ENCODE data around the gene DBT.

- no peak for TF ChIP-seq SP1 (IDR thresholded peaks at IDR 0.05)
- no peak for TF ChIP-seq CTBP1 (IDR thresholded peaks at IDR 0.05; ENCODE audit: borderline replicate concordance)
- TF ChIP-seq PKNOX1 (IDR thresholded peaks at IDR 0.05) = no peak
- no peak for TF ChIP-seq BHLHE40 (IDR thresholded peaks at IDR 0.05; ENCODE audit: borderline replicate concordance)
- TF ChIP-seq FOXM1 (IDR thresholded peaks at IDR 0.05; ENCODE audit: borderline replicate concordance) = no peak
- TF ChIP-seq FOXK2 (IDR thresholded peaks at IDR 0.05) = no peak
- no peak for TF ChIP-seq ARNT (IDR thresholded peaks at IDR 0.05)
- no peak for TF ChIP-seq TARDBP (IDR thresholded peaks at IDR 0.05)
- no peak for TF ChIP-seq FOXA1 (IDR thresholded peaks at IDR 0.05)
- no peak for TF ChIP-seq SUZ12 (IDR thresholded peaks at IDR 0.05)
- no peak for TF ChIP-seq HDGF (IDR thresholded peaks at IDR 0.05; ENCODE audit: borderline replicate concordance)
- no peak for TF ChIP-seq ELF4 (IDR thresholded peaks at IDR 0.05)
- no peak for TF ChIP-seq LEF1 (IDR thresholded peaks at IDR 0.05; ENCODE audit: borderline replicate concordance)
These were observed 66.3 kb downstream of the DBT start for GRCh38 chr1:100183370-100183769.

Data from HEK293T (cell line).